GM12874 (cell line): ENCODE results near the gene NLN.

Experiments used
- CTCF ChIP-seq: IDR thresholded peaks from 2 replicates; pipeline ENCODE4 v1.5.1; 2011; ENCODE audit warnings: low read depth, mild to moderate bottlenecking, control low read depth, low read length, moderate library complexity; ENCODE audit not compliant: insufficient read depth

The NLN gene

GRCh38 chr5:65846101-65846500 lies 124.1 kb downstream of the NLN start:
- TF ChIP-seq CTCF = no peak

GRCh38 chr5:65854925-65855324 lies 132.9 kb downstream of the NLN start:
- no peak for TF ChIP-seq CTCF

GRCh38 chr5:65855766-65856315 lies 133.8 kb downstream of the NLN start:
- TF ChIP-seq CTCF = no peak

- no peak for TF ChIP-seq CTCF
Observed at GRCh38 chr5:65856520-65856919, 134.5 kb downstream of the NLN start.

GRCh38 chr5:65858316-65858715 lies 136.3 kb downstream of the NLN start:
- no peak for TF ChIP-seq CTCF

GRCh38 chr5:65861830-65862241 lies 139.8 kb downstream of the NLN start:
- no peak for TF ChIP-seq CTCF

GRCh38 chr5:65862384-65862783 lies 140.4 kb downstream of the NLN start:
- no peak for TF ChIP-seq CTCF
